ENCODE results near the gene ADGRG1.
A peak's percentile ranks its signal among the peaks of the same experiment; 100 is the strongest.

Gene ADGRG1

GRCh38 chr16:57661510-57661909 lies 33.1 kb downstream of the ADGRG1 start:
- Histone ChIP-seq H3K27me3 (no peaks in the 10 kb centered on the region), H3K4me3 (ENCODE audit: low read depth, low read length) (no peak overlapping the region), H3K4me1 (no peaks in the 10 kb centered on the region), H3K9me3 (no peaks in the 10 kb centered on the region), H3K36me3 (no peaks in the 10 kb centered on the region)
- no peak for TF ChIP-seq CTCF (IDR thresholded peaks at IDR 0.05; ENCODE audit: low read depth, low read length)
- no peak for DNase-seq

GRCh38 chr16:57661936-57662906 lies 33.8 kb downstream of the ADGRG1 start:
- no peak overlapping the region for H3K4me3 ChIP-seq (ENCODE audit: low read depth, low read length)
- no peaks in the 10 kb centered on the region for H3K9me3 ChIP-seq
- H3K27me3 ChIP-seq: no peaks in the 10 kb centered on the region
- DNase-seq: no peak
- no peaks in the 10 kb centered on the region for H3K36me3 ChIP-seq
- no peak for TF ChIP-seq CTCF (IDR thresholded peaks at IDR 0.05; ENCODE audit: low read depth, low read length)
- H3K4me1 ChIP-seq: no peaks in the 10 kb centered on the region

- no peak for DNase-seq
- Histone ChIP-seq H3K4me3 (ENCODE audit: low read depth, low read length) (no peak overlapping the region), H3K27me3 (no peaks in the 10 kb centered on the region), H3K9me3 (no peaks in the 10 kb centered on the region), H3K4me1 (no peaks in the 10 kb centered on the region), H3K36me3 (no peaks in the 10 kb centered on the region)
- TF ChIP-seq CTCF (IDR thresholded peaks at IDR 0.05; ENCODE audit: low read depth, low read length): no peak
Observed at GRCh38 chr16:57663436-57663835, 35.0 kb downstream of the ADGRG1 start.

- TF ChIP-seq CTCF (IDR thresholded peaks at IDR 0.05; ENCODE audit: low read depth, low read length): peak; percentile 26; the same call in 1 of the 2 replicates
- no peaks in the 10 kb centered on the region for H3K9me3 ChIP-seq
- no peaks in the 10 kb centered on the region for H3K4me1 ChIP-seq
- no peak overlapping the region for H3K4me3 ChIP-seq (ENCODE audit: low read depth, low read length)
- no peaks in the 10 kb centered on the region for H3K36me3 ChIP-seq
- DNase-seq: no peak
- no peaks in the 10 kb centered on the region for H3K27me3 ChIP-seq
Observed at GRCh38 chr16:57663917-57664661, 35.7 kb downstream of the ADGRG1 start.

- no peak for DNase-seq
- TF ChIP-seq CTCF (IDR thresholded peaks at IDR 0.05; ENCODE audit: low read depth, low read length): no peak
- H3K36me3 ChIP-seq: no peaks in the 10 kb centered on the region
- no peaks in the 10 kb centered on the region for H3K27me3 ChIP-seq
- no peaks in the 10 kb centered on the region for H3K4me1 ChIP-seq
- H3K9me3 ChIP-seq: no peaks in the 10 kb centered on the region
- no peak overlapping the region for H3K4me3 ChIP-seq (ENCODE audit: low read depth, low read length)
Observed at GRCh38 chr16:57664662-57665025, 36.2 kb downstream of the ADGRG1 start.
